GM12873 (cell line): Measurements from ENCODE around the gene ELK3.

Source experiments
- TF ChIP-seq, protein P1 (sequence below): IDR thresholded peaks from 2 replicates; pipeline ENCODE4 v1.5.1; 2012; ENCODE audit warnings: low read depth, mild to moderate bottlenecking, moderate library complexity, low read length, control low read depth; ENCODE audit not compliant: insufficient read depth; ENCODE audit errors: missing control alignments

ELK3 gene

DNA sequence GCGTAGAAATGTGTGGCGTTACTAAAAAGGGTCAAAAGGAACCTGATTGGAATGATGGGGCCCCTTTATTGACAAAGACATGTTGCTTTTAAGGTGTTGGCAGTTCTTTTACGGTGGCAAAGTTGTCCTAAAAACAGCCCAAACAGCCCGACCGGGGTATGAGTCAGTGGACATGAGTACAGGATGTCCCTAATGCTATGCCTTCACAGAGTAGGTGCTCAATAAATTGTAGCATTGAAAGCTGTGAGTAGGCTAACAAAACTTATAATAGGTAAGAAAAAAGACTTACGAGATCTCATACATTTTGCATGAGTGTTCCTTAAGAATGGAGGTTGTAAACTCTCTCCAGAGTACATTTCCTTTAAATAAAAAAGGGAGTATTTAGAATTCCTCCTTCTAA lies 2.6 kb downstream of the ELK3 start:
- TF ChIP-seq, protein P1, sequence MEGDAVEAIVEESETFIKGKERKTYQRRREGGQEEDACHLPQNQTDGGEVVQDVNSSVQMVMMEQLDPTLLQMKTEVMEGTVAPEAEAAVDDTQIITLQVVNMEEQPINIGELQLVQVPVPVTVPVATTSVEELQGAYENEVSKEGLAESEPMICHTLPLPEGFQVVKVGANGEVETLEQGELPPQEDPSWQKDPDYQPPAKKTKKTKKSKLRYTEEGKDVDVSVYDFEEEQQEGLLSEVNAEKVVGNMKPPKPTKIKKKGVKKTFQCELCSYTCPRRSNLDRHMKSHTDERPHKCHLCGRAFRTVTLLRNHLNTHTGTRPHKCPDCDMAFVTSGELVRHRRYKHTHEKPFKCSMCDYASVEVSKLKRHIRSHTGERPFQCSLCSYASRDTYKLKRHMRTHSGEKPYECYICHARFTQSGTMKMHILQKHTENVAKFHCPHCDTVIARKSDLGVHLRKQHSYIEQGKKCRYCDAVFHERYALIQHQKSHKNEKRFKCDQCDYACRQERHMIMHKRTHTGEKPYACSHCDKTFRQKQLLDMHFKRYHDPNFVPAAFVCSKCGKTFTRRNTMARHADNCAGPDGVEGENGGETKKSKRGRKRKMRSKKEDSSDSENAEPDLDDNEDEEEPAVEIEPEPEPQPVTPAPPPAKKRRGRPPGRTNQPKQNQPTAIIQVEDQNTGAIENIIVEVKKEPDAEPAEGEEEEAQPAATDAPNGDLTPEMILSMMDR = no peak

DNA sequence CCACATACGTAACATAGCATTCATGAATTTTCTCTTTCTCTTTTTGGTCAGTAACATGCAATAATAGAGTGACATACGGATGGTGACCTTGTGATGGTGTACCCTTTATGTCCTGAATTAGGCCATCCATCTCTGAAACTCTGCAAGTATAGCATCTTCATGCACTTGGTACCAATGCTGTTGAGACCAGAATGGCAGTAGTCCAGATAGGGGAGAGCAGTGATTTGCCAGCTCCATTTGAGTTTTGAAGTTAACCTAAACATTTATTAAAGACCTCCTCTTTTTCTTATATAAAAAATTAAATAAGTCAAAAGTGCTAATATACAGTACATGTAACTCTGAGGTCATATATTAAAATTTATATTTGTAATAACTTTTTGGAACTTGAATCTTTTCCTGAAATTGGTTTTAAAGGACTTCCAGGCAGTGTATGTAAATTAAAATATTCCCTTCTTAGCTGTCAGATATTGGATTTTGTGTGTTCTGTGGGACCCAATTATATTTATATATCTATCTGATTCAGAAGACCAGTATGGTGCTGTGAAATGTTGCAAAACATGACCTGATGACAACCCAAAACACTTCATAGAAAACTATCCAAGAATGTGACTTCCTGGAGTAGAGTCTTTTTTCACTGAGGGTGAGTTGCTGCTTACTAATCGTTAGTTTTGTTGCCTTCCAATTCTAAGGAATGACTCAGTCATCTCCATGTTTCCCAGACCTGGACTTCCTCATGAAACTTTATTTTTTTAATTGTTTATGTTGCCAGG lies 3.5 kb downstream of the ELK3 start:
- TF ChIP-seq, protein P1 = no peak

DNA sequence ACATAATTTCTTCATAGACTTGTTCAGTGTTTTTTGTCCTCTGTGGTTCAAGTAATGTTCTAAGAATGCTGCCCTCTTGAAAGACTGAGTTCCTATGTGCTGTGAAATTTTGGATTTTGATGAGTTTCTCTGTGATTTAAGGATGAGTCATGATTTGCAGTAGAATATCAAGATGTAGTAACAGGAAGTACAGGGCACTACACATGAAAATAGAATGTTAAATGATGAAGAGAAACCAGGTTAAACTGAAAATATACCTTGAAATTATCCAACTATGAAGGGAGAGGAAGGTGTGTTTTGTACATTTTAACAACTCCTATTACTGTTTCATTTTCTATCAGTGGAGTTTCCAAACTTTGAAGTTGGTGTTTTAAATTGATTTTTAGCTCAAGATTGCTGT lies 4.8 kb downstream of the ELK3 start:
- TF ChIP-seq, protein P1 = no peak

DNA sequence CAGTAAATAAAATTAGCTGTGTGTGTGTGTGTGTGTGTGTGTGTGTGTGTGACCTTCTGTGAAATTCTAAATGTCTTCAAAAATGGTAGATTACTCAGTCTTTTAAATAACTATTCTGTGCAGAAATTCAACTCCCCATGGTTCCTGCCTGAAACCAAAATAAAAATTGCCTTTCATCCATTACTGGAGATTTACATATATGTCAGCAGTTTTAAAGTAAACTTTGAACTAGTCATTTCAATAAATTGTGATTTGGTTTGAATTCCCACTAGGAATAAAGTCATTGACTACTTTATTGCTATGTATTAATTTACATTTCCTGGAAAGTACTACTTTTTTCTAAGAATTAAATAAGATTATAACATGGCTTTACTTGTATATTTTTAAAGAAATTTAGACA lies 5.3 kb downstream of the ELK3 start:
- TF ChIP-seq, protein P1 = no peak

DNA sequence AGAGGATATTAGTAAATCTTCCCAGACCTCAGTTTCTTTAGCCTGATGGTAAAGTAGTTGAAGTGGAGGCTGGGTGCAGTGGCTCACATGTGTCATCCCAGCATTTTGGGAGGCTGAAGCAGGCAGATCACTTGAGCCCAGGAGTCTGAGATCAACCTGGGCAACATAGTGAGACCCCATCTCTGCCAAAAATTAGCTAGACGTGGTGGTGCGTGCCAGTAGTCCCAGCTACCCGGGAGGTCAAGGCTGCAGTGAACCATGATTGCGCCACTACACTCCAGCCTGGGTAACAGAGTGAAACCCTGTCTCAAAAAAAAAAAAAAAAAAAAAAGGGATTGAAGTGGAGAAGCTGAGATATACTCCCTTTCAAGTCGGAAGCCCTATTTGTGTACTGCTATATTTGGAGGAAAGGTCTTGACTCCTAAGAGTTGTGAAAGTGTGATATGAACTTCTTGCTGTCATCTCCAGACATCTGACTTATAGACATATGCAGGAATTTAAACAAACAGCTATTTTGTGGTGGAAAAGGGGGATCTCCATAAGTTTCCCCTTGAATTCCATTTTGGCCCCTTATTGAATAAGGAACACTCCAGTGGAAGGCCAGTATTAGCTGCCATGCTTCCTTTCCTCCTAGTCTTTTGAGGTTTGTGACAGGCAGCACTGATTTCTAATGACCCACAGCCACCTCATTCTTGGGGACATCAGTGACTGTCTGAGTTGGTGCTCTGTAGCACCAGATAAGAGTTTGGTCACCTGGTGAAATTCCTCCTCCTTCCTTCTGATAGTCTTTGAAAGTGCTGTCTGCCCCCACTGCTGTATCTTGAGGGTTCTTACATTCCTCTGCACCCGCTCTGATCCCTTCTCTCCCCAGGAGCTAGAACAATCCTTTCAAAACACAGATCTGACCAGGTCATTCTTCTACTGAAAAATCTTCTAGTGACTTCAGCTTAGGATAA lies 7.4 kb downstream of the ELK3 start:
- TF ChIP-seq, protein P1 = no peak

DNA sequence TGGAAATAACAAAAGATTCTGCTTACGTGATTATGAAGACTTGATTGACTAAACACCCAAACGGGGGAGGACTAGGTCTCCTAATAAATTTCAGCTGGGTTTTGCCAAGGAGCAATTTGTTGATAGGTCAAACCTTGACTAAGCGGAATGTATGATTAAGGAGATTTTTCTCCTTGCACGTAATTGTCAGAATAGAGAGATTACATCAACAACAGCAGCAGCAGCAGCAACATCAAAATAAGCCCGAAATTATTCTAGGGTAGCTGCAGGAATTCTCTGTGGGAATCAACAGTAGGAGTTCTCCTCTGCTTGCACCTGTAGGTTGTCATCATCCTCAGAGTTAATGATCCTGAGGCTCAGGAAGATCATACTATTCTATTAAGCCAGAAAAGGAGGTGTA lies 10.2 kb downstream of the ELK3 start:
- TF ChIP-seq, protein P1 = no peak

DNA sequence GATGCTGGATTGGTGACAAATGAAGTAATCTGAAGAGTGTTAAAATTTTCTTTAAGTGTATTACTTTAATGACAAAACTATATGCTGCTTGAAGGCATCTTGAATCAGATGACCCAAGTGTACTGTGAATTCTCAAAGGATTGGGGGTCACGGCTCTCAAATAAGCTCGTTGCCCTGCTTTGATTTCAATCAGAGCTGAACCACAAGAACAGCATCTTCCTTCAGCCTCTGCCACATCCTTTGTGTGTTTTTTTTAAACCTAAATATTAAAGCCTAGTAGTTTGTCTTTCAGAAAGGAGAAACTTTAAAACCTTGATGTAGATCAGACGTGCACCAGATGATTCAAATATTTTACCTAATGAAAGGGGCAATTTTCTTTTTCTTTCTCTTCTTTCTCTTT lies 11.7 kb downstream of the ELK3 start:
- TF ChIP-seq, protein P1 = no peak
